H1 (cell line): Measurements from ENCODE around the gene IL5RA. TPM values are rescaled to one million over a fixed set of nuclear protein-coding genes. Genes with fewer than 3 reads are reported as not detected.

ENCODE experiments used
- CTCF ChIA-PET: fragments of 300-600 bp; sonication (Branson Sonifier 250); formaldehyde crosslinking; loops from one replicate; lab custom pipeline; 2021; ENCODE audit not compliant: partially characterized antibody; lab: Charles Lee
- POLR2A ChIA-PET: fragments of 300-600 bp; sonication (Branson Sonifier 250); formaldehyde crosslinking; loops from one replicate; lab custom pipeline; 2021; ENCODE audit warnings: inconsistent platforms; ENCODE audit not compliant: partially characterized antibody; lab: Charles Lee
- DNase-seq, 2 experiments: peaks; one replicate each; pipeline versions ENCODE4 v3.0.0 to v3.0.0-alpha.2; 2010 to 2022; ENCODE audit warnings: low spot score in 2 of 2, low read depth in 1 of 2, mixed read lengths in 1 of 2
- FAIRE-seq: peaks from 2 replicates; lab custom pipeline; 2011; peaks lifted over from hg19 to GRCh38; lab: Jason Lieb, UNC
- H2AFZ ChIP-seq: 2 replicates; pipeline ENCODE4 v1.8.1; 2012; ENCODE audit warnings: low read length, inconsistent platforms
- H2AK5ac ChIP-seq: 2 replicates; pipeline ENCODE4 v1.6.1; 2013; ENCODE audit warnings: low read depth, low read length
- H2BK120ac ChIP-seq: replicated peaks from 2 replicates; pipeline ENCODE3; 2013; ENCODE audit warnings: low read depth, low read length, inconsistent platforms
- H2BK12ac ChIP-seq: 2 replicates; pipeline ENCODE4 v1.6.1; 2013; ENCODE audit warnings: low read depth, low read length
- H2BK15ac ChIP-seq: 2 replicates; pipeline ENCODE4 v1.6.1; 2013; ENCODE audit warnings: low read length
- H2BK20ac ChIP-seq: 2 replicates; pipeline ENCODE4 v1.6.1; 2013; ENCODE audit warnings: low read length
- H2BK5ac ChIP-seq: 2 replicates; pipeline ENCODE4 v1.6.1; 2013; ENCODE audit warnings: low read depth, low read length
- H3K14ac ChIP-seq: 2 replicates; pipeline ENCODE4 v1.6.1; 2013; ENCODE audit warnings: inconsistent platforms; ENCODE audit not compliant: insufficient read length
- H3K18ac ChIP-seq: 2 replicates; pipeline ENCODE4 v1.6.1; 2013; ENCODE audit warnings: low read length; ENCODE audit errors: extremely low read depth
- H3K23ac ChIP-seq: 2 replicates; pipeline ENCODE4 v1.6.1; 2013; ENCODE audit warnings: inconsistent platforms; ENCODE audit not compliant: insufficient read length
- H3K23me2 ChIP-seq: 2 replicates; pipeline ENCODE4 v1.6.1; 2013; ENCODE audit warnings: low read depth, low read length
- H3K27ac ChIP-seq: 2 replicates; pipeline ENCODE4 v1.6.1; 2011; ENCODE audit warnings: low read depth, low read length, inconsistent platforms
- H3K27me3 ChIP-seq, 4 experiments: replicated peaks in 1 of 4; 1 replicate in 1 of 4; 2 replicates in 3 of 4; pipeline versions ENCODE4 v1.6.1 to v1.8.1; 2011 to 2013; ENCODE audit warnings: low read length in 3 of 4, mild to moderate bottlenecking in 3 of 4, inconsistent platforms in 2 of 4, mixed read lengths in 2 of 4, moderate library complexity in 1 of 4; ENCODE audit not compliant: control insufficient read depth in 3 of 4, insufficient read depth in 3 of 4; ENCODE audit errors: extremely low read depth in 1 of 4
- H3K36me3 ChIP-seq, 4 experiments: 2 replicates each; pipeline versions ENCODE4 v1.6.1 to v1.8.1; 2011 to 2013; ENCODE audit warnings: mild to moderate bottlenecking in 4 of 4, low read length in 3 of 4, moderate library complexity in 2 of 4, control low read depth in 1 of 4, inconsistent platforms in 1 of 4; ENCODE audit not compliant: insufficient read depth in 4 of 4, control insufficient read depth in 2 of 4
- H3K4ac ChIP-seq: replicated peaks from 2 replicates; pipeline ENCODE3; 2013; ENCODE audit warnings: low read length, low read depth, mixed read lengths, inconsistent platforms; ENCODE audit not compliant: insufficient read length
- H3K4me1 ChIP-seq, 4 experiments: replicated peaks in 1 of 4; 1 replicate in 1 of 4; 2 replicates in 3 of 4; pipeline versions ENCODE4 v1.6.1 to v1.8.1; 2011 to 2013; ENCODE audit warnings: low read length in 3 of 4, inconsistent platforms in 2 of 4, mixed read lengths in 1 of 4; ENCODE audit not compliant: insufficient read depth in 4 of 4, control insufficient read depth in 3 of 4
- H3K4me2 ChIP-seq, 2 experiments: 2 replicates each; pipeline versions ENCODE4 v1.6.1 to v1.8.1; 2011 to 2013; ENCODE audit warnings: low read depth in 2 of 2, low read length in 2 of 2, control low read depth in 1 of 2, inconsistent platforms in 1 of 2, mild to moderate bottlenecking in 1 of 2; ENCODE audit not compliant: insufficient read depth in 1 of 2
- H3K4me3 ChIP-seq, 4 experiments: fragments of 200-600, 300-600 bp in 1 of 4; sonication (generic), shearing (Covaris generic), sonication (Bioruptor Twin) in 1 of 4; 2 replicates each; pipeline versions ENCODE4 v1.5.1 to v1.8.1; 2011 to 2016; ENCODE audit warnings: low read length in 4 of 4, low read depth in 3 of 4, control low read depth in 2 of 4, inconsistent platforms in 2 of 4, mild to moderate bottlenecking in 2 of 4, mixed read lengths in 1 of 4, moderate library complexity in 1 of 4; ENCODE audit not compliant: insufficient read depth in 2 of 4; ENCODE audit errors: extremely low read depth in 1 of 4
- H3K56ac ChIP-seq: replicated peaks from 2 replicates; pipeline ENCODE3; 2013; ENCODE audit warnings: low read depth, mild to moderate bottlenecking, mixed read lengths, low read length, inconsistent platforms; ENCODE audit not compliant: insufficient read length
- H3K79me1 ChIP-seq: 2 replicates; pipeline ENCODE4 v1.6.1; 2013; ENCODE audit warnings: low read depth, low read length, control low read depth
- H3K79me2 ChIP-seq, 2 experiments: 2 replicates each; pipeline versions ENCODE4 v1.6.1 to v1.8.1; 2012 to 2013; ENCODE audit warnings: low read length in 2 of 2, mild to moderate bottlenecking in 2 of 2, inconsistent platforms in 1 of 2; ENCODE audit not compliant: insufficient read depth in 2 of 2, control insufficient read depth in 1 of 2
- H3K9ac ChIP-seq, 4 experiments: replicated peaks in 1 of 4; 1 replicate in 1 of 4; 2 replicates in 3 of 4; pipeline versions ENCODE4 v1.6.1 to v1.8.1; 2011 to 2013; ENCODE audit warnings: low read depth in 3 of 4, low read length in 3 of 4, control low read depth in 2 of 4, mild to moderate bottlenecking in 2 of 4, moderate library complexity in 2 of 4, inconsistent platforms in 1 of 4; ENCODE audit errors: extremely low read depth in 1 of 4
- H3K9me3 ChIP-seq, 2 experiments: 2 replicates each; pipeline versions ENCODE4 v1.6.1 to v1.8.1; 2012 to 2013; ENCODE audit warnings: mild to moderate bottlenecking in 2 of 2, moderate library complexity in 2 of 2, control low read depth in 1 of 2, inconsistent platforms in 1 of 2, low read depth in 1 of 2, low read length in 1 of 2, mixed read lengths in 1 of 2; ENCODE audit not compliant: insufficient read depth in 2 of 2
- H4K20me1 ChIP-seq, 2 experiments: replicated peaks in 1 of 2; 2 replicates each; pipeline versions ENCODE3 to v1.8.1; 2011 to 2013; ENCODE audit warnings: inconsistent platforms in 2 of 2, low read length in 2 of 2, mild to moderate bottlenecking in 1 of 2; ENCODE audit not compliant: insufficient read depth in 2 of 2, control insufficient read depth in 1 of 2
- H4K5ac ChIP-seq: 2 replicates; pipeline ENCODE4 v1.6.1; 2013; ENCODE audit warnings: low read length, low read depth, mixed read lengths, inconsistent platforms; ENCODE audit not compliant: insufficient read length
- H4K8ac ChIP-seq: 2 replicates; pipeline ENCODE4 v1.8.0; 2013; ENCODE audit warnings: mild to moderate bottlenecking, moderate library complexity, low read length, inconsistent platforms; ENCODE audit not compliant: insufficient read depth; ENCODE audit errors: extremely low read depth
- H4K91ac ChIP-seq: replicated peaks from 2 replicates; pipeline ENCODE3; 2013; ENCODE audit warnings: low read length, mixed read lengths, inconsistent platforms; ENCODE audit not compliant: insufficient read length
- BRCA1 ChIP-seq: IDR thresholded peaks from 2 replicates; pipeline ENCODE4 v1.6.1; 2012; ENCODE audit warnings: low read depth, low read length, improper control_type of control experiment
- CTCF ChIP-seq, 3 experiments: IDR thresholded peaks; 1 replicate in 2 of 3; 2 replicates in 1 of 3; pipeline versions ENCODE4 v1.5.1 to v1.6.1; 2011; ENCODE audit warnings: low read length in 3 of 3, mild to moderate bottlenecking in 3 of 3, inconsistent platforms in 2 of 3, low read depth in 1 of 3, moderate library complexity in 1 of 3; ENCODE audit not compliant: insufficient read depth in 1 of 3; ENCODE audit errors: control extremely low read depth in 1 of 3
- HDAC2 ChIP-seq, 2 experiments: fragments of 300-600 bp in 1 of 2; sonication (generic) in 1 of 2; IDR thresholded peaks; 2 replicates each; pipeline ENCODE4 v1.6.1; 2011 to 2012; ENCODE audit warnings: low read depth in 2 of 2, low read length in 2 of 2, mild to moderate bottlenecking in 2 of 2, moderate library complexity in 2 of 2, borderline replicate concordance in 1 of 2, inconsistent platforms in 1 of 2
- KDM1A ChIP-seq: fragments of 200-600, 300-600 bp; sonication (generic); IDR thresholded peaks from 2 replicates; pipeline ENCODE4 v1.7.1; 2016; ENCODE audit warnings: mild to moderate bottlenecking, low read length, borderline replicate concordance
- MAFK ChIP-seq: IDR thresholded peaks from 2 replicates; pipeline ENCODE4 v1.6.1; 2012; ENCODE audit warnings: low read depth, mild to moderate bottlenecking, improper control_type of control experiment, low read length
- MAX ChIP-seq: IDR thresholded peaks from 2 replicates; pipeline ENCODE4 v1.6.1; 2012; ENCODE audit warnings: inconsistent platforms
- SIN3A ChIP-seq, 2 experiments: IDR thresholded peaks in 1 of 2; conservative IDR thresholded peaks in 1 of 2; 2 replicates each; pipeline ENCODE4 v1.6.1; 2011 to 2012; ENCODE audit warnings: low read length in 2 of 2, improper control_type of control experiment in 1 of 2, low read depth in 1 of 2, mild to moderate bottlenecking in 1 of 2
- SP2 ChIP-seq: IDR thresholded peaks from 2 replicates; pipeline ENCODE4 v1.6.1; 2012; ENCODE audit warnings: mild to moderate bottlenecking, low read length, inconsistent platforms
- SUZ12 ChIP-seq: fragments of 200-600 bp; sonication (generic); IDR thresholded peaks from 2 replicates; pipeline ENCODE4 v1.6.1; 2012; ENCODE audit warnings: mild to moderate bottlenecking, inconsistent platforms, low read length, moderate library complexity, mixed read lengths
- TAF7 ChIP-seq: optimal IDR thresholded peaks from 2 replicates; pipeline ENCODE3; 2011; ENCODE audit warnings: low read depth, mild to moderate bottlenecking, inconsistent platforms, low read length, moderate library complexity, borderline replicate concordance
- ZNF274 ChIP-seq: IDR thresholded peaks from 2 replicates; pipeline ENCODE4 v1.7.0; 2012; ENCODE audit warnings: low read length, borderline replicate concordance; ENCODE audit errors: extremely low read depth
- WGBS, 2 experiments: shearing (Covaris generic) in 1 of 2; methylation state at CpG; one replicate each; pipeline versions ENCODE4 v1.1.6 to v1.1.7; 2013 to 2015; ENCODE audit warnings: low lambda C conversion rate in 2 of 2, mixed read lengths in 2 of 2, inconsistent platforms in 1 of 2, low coverage in 1 of 2, missing lambda C conversion rate in 1 of 2; ENCODE audit not compliant: insufficient replicate concordance in 2 of 2, insufficient coverage in 1 of 2, insufficient read length in 1 of 2; ENCODE audit errors: extremely low coverage in 1 of 2, missing lambda C conversion rate in 1 of 2; 5-methylcytosine and 5-hydroxymethylcytosine counted together
- polyA plus RNA-seq, 7 experiments: library from polyadenylated mRNA; depleted of rRNA in 3 of 7; stranded (reverse) in 5 of 7; unstranded in 2 of 7; fragments of >200 nt in 5 of 7; fragments of 200-250 nt in 2 of 7; gene quantifications; 1 replicate in 5 of 7; 2 replicates in 1 of 7; 4 replicates in 1 of 7; pipeline versions ENCODE4 v1.2.1 to v1.2.3, GENCODE V29; 2011 to 2013; ENCODE audit warnings: missing spikeins in 2 of 7, mixed read lengths in 2 of 7
- total RNA-seq: library from RNA; stranded (reverse); fragmentation: NEBNext Ultra II Directional; extraction: Animal tissue kit (Norgen Biotek cat#: 25700); gene quantifications from 2 replicates; pipeline ENCODE4 v1.2.1, GENCODE V29; 2021

The IL5RA gene
- total and polyA plus RNA-seq, 2 of the 8 experiments (the other 6 are each of a cell fraction or from before 2014, with no cell fraction given) = not detected

- Histone ChIP-seq H4K8ac (no peak overlapping the region), H2BK20ac (no peak overlapping the region), H2BK12ac (no peak overlapping the region), H3K27ac (no peak overlapping the region), H3K36me3 (no peaks in the 10 kb centered on the region), H4K20me1 (no peaks in the 10 kb centered on the region), H3K23me2 (no peaks in the 10 kb centered on the region), H3K4me1 (peaks cover 0 to 9% (median 3%) of the 10 kb centered on the region in 4 experiments; a peak in 3 of 7 replicates), H3K4me3 (no peak overlapping the region), H4K5ac (no peak overlapping the region), H2BK120ac (no peak overlapping the region), H2BK15ac (no peak overlapping the region), H2BK5ac (no peak overlapping the region), H2AK5ac (no peak overlapping the region), H3K79me2 (no peaks in the 10 kb centered on the region), H3K23ac (no peak overlapping the region), H4K91ac (no peak overlapping the region), H3K27me3 (no peaks in the 10 kb centered on the region), H3K56ac (no peak overlapping the region), H3K4me2 (no peak overlapping the region), H2AFZ (no peak overlapping the region), H3K9me3 (no peaks in the 10 kb centered on the region), H3K9ac (no peak overlapping the region), H3K4ac (no peak overlapping the region), H3K79me1 (no peaks in the 10 kb centered on the region), H3K18ac (no peak overlapping the region), H3K14ac (no peak overlapping the region)
- POLR2A ChIA-PET = no interaction called here
- FAIRE-seq (no peak), DNase-seq (no peak)
- CTCF ChIA-PET = interaction anchor here (1.4 to 1.5 kb wide), 3 partner anchors 10 to 83 kb away, joined by 3 to 4 read pairs (median 3); no protein-coding TSS in a partner anchor
- 97% methylated on average over 4 of the region's 4 CpGs; no CpG with 5 or more reads in 1 of the 2 experiments for WGBS, 2 experiments
- TF ChIP-seq SIN3A (conservative IDR thresholded peaks at IDR 0.05 in 1 of 2, IDR thresholded peaks at IDR 0.05 in 1 of 2; ENCODE audit: low read depth in 1 of 2, low read length in 2 of 2) (no peak), MAFK (no peak), ZNF274 (no peak), TAF7 (no peak), CTCF (IDR thresholded peaks at IDR 0.05; ENCODE audit: control extremely low read depth in 1 of 3, insufficient read depth in 1 of 3, low read depth in 1 of 3, low read length in 3 of 3) (no peak), HDAC2 (IDR thresholded peaks at IDR 0.05; ENCODE audit: borderline replicate concordance in 1 of 2, low read depth in 2 of 2, low read length in 2 of 2) (no peak), MAX (no peak), SP2 (no peak), SUZ12 (no peak), KDM1A (no peak), BRCA1 (no peak)
These were observed 45.9 kb downstream of the IL5RA start for GRCh38 chr3:3064297-3064696.
